Body of pancreas (tissue), 4 donors: ENCODE results near the gene DCLRE1C.

Experiments
- CTCF ChIP-seq, 7 experiments: fragments of 450-650 bp in 4 of 7; fragments of 200-600 bp in 3 of 7; sonication (generic) in 3 of 7; IDR thresholded peaks; one replicate each; pipeline ENCODE4 v1.5.1; 2016 to 2019; ENCODE audit warnings: antibody characterized with exemption in 7 of 7
- POLR2A ChIP-seq, 3 donors: fragments of 450-650 bp; IDR thresholded peaks; one replicate each; pipeline ENCODE4 v1.6.1; 2016; ENCODE audit warnings: antibody characterized with exemption in 3 of 3, mild to moderate bottlenecking in 2 of 3

DNA sequence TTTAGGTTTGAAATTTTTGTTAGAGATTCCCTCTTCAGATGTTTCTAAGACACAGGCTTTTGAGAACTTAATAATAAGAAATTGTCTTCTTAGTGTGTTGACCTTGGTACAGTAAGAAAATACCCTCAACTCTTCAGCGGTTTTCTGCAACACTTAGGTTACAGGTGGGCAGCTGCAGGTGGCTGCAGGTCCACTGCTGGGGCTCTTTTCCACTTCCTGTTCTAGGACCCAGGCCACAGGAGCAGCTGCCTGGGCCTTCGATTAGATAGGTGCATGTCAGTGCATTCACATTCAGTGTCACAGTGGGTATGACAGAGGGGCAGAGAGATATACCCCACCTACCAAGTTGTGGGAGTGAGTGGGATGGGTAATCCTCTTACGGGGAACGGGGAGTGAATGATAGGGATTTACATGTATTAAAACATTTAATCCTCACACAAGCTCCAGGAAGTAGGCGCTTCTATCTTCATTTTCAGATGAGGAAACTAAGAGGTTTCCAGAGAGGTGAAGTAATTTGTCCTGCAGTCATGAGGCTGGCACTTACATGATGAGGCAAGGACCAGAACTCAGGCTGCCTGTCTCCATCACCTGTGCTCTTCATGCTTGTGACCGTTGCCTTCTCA is 95.4 kb downstream of the DCLRE1C start:
- no peak for TF ChIP-seq CTCF (IDR thresholded peaks at IDR 0.05)
- TF ChIP-seq POLR2A (IDR thresholded peaks at IDR 0.05), result no peak
